Effector memory CD4-positive, alpha-beta T cell (primary cell): ENCODE measurements around the gene PIK3AP1.
"Not testable (repeated sequence)": the region's sequence is repeated elsewhere in the genome, so short reads cannot be mapped to it uniquely, and the experiment has no call there.

Experiments used
- DNase-seq, 3 donors: peaks; one replicate each; pipeline ENCODE4 v3.0.0-alpha.2; 2020
- H3K27ac ChIP-seq: 2 replicates; pipeline ENCODE4 v1.7.0; 2013; ENCODE audit warnings: mild to moderate bottlenecking, low read length, moderate library complexity; ENCODE audit not compliant: insufficient read depth, poor library complexity, severe bottlenecking
- H3K27me3 ChIP-seq: replicated peaks from 2 replicates; pipeline ENCODE4 v1.7.0; 2013; ENCODE audit warnings: mild to moderate bottlenecking, low read length; ENCODE audit not compliant: insufficient read depth, control insufficient read depth, poor library complexity, severe bottlenecking
- H3K36me3 ChIP-seq: 2 replicates; pipeline ENCODE4 v1.7.0; 2013; ENCODE audit warnings: mild to moderate bottlenecking, low read length, moderate library complexity; ENCODE audit not compliant: control insufficient read depth, insufficient read depth
- H3K4me1 ChIP-seq: 2 replicates; pipeline ENCODE4 v1.7.0; 2013; ENCODE audit warnings: low read length, mild to moderate bottlenecking; ENCODE audit not compliant: control insufficient read depth, insufficient read depth, poor library complexity, severe bottlenecking
- H3K4me3 ChIP-seq: 2 replicates; pipeline ENCODE4 v1.7.0; 2013; ENCODE audit warnings: low read length, low read depth, mild to moderate bottlenecking; ENCODE audit not compliant: insufficient read depth, poor library complexity, severe bottlenecking
- H3K9me3 ChIP-seq: 2 replicates; pipeline ENCODE4 v1.7.0; 2013; ENCODE audit warnings: mild to moderate bottlenecking, low read length, moderate library complexity; ENCODE audit not compliant: control insufficient read depth

PIK3AP1 gene

DNA sequence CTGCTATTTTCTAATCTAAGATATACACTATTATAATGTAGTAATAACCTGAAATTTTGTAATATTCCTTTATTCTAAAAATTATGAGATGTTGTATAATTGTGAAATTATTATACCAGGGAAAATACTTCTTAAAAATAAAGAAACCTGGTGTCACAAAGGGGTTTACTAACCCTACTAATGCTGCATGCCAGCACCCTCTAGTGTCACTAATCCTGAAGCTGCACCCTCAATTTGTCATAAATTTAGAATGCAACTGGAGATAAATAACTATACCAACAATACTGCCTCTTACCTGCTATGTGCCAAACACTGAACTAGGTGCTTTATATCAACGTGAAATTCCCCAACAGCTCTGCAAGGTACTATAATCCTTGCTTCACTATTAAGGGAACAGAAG lies 164.3 kb downstream of the PIK3AP1 start:
- no peak overlapping the region for H3K27ac ChIP-seq
- no peak overlapping the region for H3K4me3 ChIP-seq
- H3K27me3 ChIP-seq = no peaks in the 10 kb centered on the region
- no peaks in the 10 kb centered on the region for H3K9me3 ChIP-seq
- no peaks in the 10 kb centered on the region for H3K4me1 ChIP-seq
- no peak for DNase-seq
- peaks cover 39% of the 10 kb centered on the region for H3K36me3 ChIP-seq

DNA sequence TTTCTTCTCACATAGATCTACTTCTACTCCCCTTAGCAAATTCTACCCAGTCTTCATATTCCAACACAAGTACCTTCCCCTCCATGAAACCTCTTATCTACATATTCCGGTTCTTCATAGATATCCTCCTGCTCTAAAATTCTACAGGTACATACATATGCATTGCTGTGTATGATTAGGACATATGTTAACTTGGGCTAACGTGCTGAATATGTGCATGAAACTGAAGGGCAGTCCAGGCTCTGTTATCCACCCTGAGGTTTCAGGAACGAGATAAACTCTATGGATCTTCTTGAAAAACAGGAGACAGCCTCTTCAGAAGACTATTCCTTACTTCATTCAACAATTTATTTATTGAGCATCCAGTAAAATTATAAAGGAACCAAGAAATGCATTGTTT lies 165.0 kb downstream of the PIK3AP1 start:
- Histone ChIP-seq H3K36me3 (peaks cover 44% of the 10 kb centered on the region), H3K9me3 (no peaks in the 10 kb centered on the region), H3K27ac (no peak overlapping the region), H3K27me3 (no peaks in the 10 kb centered on the region), H3K4me1 (no peaks in the 10 kb centered on the region), H3K4me3 (no peak overlapping the region)
- no peak for DNase-seq

DNA sequence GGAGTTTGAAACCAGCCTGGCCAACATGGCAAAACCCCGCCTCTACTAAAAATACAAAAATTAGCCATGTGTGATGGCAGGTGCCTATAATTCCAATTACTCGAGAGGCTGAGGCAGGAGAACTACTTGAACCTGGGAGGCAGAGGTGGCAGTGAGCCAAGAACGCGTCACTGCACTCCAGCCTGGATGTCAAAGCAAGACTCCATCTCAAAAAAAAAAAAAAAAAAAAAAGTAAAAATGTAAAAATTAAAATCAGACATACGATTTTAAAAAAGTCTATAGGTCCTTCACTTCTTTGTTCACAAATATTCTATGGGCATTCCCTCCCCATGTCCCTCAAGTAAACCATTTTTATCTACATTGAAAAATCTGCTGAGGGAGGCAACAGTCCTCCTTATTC lies 171.7 kb downstream of the PIK3AP1 start:
- peaks cover 43% of the 10 kb centered on the region for H3K36me3 ChIP-seq

DNA sequence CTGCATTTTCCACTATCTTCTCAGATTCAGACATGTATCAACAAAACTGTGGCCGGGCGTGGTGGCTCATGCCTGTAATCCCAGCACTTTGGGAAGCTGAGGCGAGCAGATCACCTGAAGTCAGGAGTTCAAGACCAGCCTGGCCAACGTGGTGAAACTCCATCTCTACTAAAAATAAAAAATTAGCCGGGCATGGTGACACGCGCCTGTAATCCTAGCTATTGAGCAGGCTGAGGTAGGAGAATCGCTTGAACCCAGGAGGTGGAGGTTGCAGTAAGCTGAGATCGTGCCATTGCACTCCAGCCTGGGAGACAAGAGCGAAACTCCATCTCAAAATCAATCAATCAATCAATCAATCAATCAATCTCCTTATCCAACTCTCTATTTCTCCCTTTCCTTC lies 174.8 kb downstream of the PIK3AP1 start:
- not testable (repeated sequence) for DNase-seq, H3K4me1 ChIP-seq, H3K9me3 ChIP-seq, H3K27ac ChIP-seq, H3K4me3 ChIP-seq, H3K27me3 ChIP-seq
- H3K36me3 ChIP-seq = peaks cover 45% of the 10 kb centered on the region

More for the DNA sequence above, 171.7 kb downstream of the PIK3AP1 start:
- H3K4me3 ChIP-seq = no peak overlapping the region
- no peaks in the 10 kb centered on the region for H3K4me1 ChIP-seq
- H3K27me3 ChIP-seq = no peaks in the 10 kb centered on the region
- no peak overlapping the region for H3K27ac ChIP-seq
- DNase-seq = no peak
- no peaks in the 10 kb centered on the region for H3K9me3 ChIP-seq
